ENCODE results near the gene TMEM130.

TMEM130 gene

DNA sequence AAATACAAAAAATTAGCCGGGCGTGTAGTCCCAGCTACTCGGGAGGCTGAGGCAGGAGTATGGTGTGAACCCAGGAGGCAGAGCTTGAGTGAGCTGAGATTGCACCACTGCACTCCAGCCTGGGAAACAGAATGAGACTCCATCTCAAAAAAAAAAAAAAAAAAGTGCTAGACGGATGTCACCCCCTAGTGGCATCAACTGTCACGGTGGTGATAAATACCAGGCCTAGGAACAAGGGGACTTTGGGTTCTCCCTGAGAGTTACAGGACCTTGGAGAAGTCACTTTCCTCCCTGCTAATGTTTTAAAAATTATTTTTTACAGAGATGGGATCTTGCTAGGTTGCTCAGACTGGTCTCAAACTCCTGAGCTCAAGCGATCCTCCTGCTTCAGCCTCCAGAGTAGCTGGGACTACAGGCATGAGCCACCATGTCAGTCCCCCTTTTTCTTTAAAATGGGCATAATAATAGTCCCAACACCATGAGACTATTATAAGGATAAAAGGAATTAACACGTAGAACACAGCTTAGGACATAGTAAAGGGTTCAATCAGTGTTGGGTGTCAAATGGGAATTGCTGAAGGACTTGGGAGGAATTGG lies 2.6 kb upstream of the TMEM130 start:
- TF ChIP-seq JUND (IDR thresholded peaks at IDR 0.05; ENCODE audit: low read depth), result no peak
- in situ Hi-C loops (cut with HindIII; ENCODE audit: low pct_unique_long_range_greater_than_20kb, low sequenced_read_pairs), result no loop called here
- peak; percentile 49 to 52 for DNase-seq (ENCODE audit: low read depth in 1 of 2, low spot score in 1 of 2)

DNA sequence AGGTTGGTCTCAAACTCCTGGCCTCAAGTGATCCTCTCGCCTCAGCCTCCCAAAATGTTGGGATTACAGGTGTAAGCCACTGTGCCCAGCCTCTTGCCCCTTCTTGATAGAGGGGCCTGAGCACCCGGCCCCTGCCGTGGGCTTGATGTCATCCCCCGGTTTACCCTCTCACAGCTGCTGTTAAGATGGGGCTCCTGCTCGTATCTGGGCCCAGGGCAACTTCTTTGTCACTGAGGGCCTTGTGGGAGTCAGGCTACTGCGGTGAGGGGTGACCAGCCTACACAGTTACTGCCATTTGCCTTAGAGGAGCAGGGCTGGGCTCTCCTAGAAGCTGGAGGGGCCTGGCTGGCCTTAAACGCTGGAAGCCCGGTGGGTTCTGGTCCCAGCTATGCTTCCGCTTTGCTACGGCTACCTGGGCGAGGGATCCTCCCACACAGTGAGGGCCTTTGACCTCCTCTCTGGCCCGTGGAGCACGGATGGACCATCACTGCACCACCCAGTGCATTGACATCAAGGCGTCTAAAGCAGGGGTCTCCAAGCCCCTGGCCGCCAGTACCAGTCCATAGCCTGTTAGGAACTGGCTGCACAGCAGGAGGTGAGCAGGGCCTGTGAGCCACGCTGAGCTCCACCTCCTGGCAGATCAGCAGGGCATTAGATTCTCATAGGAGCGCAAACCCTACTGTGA lies 1.1 kb upstream of the TMEM130 start:
- DNase-seq (ENCODE audit: low read depth in 1 of 2, low spot score in 1 of 2), result no peak

DNA sequence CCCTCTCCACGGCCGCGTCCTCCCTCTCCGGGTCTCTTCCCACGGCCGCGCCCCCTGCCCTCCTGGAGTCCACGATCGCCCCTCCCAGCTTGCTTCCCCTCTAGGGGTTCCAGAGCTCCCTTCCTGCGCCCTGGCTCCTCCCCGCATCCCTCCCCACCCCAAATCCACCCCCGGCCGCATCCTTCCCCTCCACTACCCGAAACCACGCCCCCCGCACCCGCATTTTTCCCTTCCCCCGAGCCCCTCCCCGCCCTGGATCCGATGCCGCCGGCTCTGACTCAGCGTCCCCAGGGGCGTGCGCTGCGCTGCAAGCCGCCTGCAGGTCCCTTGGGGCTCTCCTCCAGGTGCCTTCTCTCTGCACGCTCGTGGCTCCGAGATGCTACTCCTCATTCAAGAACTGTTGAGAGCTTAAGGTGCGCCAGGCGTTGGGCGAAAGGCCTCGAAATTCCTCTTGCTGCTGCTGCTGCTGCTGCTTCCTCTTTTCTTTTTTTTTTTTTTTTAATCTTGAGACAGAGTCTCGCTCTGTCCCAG lies 372 bp upstream of the TMEM130 start:
- in situ Hi-C loops (cut with HindIII; ENCODE audit: low pct_unique_long_range_greater_than_20kb, low sequenced_read_pairs), result no loop called here
- no peak for TF ChIP-seq JUND (IDR thresholded peaks at IDR 0.05; ENCODE audit: low read depth)
- no peak for DNase-seq (ENCODE audit: low read depth in 1 of 2, low spot score in 1 of 2)

More for the DNA sequence above, 1.1 kb upstream of the TMEM130 start:
- TF ChIP-seq JUND (IDR thresholded peaks at IDR 0.05; ENCODE audit: low read depth), result no peak
- in situ Hi-C loops (cut with HindIII; ENCODE audit: low pct_unique_long_range_greater_than_20kb, low sequenced_read_pairs), result no loop called here

DNA sequence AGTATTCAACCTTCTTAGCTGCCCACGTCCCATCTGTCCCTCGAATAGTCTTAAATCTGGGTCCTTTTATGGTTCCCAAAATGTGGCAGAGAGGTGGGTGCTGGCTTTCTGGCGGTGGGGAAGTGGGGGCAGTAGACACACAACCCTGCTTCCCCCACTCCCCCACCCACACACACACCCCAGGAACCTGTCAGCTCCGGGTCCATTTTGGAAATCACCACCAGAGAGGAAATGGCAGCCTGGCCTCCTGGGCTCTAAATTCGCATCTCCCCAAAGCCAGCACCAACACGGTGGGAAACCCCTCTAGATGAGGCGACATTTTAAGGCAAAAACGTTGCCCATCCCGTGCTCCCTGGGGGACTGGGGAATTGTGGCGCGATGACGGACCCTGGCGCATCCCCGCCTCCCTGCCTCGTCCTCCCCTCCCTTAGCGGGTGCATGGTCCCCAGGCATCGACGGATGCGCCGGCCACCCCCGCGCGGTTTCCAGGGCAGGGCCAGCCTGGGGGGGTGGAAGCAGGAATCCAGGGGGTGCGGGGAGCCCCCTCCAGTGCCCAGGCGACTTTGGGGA lies 702 bp downstream of the TMEM130 start:
- TF ChIP-seq JUND (IDR thresholded peaks at IDR 0.05; ENCODE audit: low read depth), result no peak
- in situ Hi-C loops (cut with HindIII; ENCODE audit: low pct_unique_long_range_greater_than_20kb, low sequenced_read_pairs), result no loop called here
- no peak for DNase-seq (ENCODE audit: low read depth in 1 of 2, low spot score in 1 of 2)

DNA sequence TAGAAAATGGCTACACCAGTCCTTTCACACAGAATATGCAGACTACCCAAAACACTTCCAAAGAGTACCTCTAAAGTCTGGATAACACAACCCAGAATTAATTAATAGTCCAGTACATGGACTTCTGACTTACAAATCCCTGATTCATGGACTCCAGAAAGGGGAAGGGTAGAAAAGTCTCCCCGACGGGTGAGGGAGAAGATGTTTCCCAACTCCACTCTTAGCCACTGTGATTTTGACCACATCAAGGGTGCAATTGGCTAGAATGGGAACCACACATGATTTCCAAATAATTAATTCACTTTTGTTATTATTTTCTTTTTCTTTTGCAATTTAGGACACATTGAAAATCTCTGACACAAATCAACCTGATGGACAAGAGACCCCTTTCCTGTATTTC lies 1.4 kb downstream of the TMEM130 start:
- TF ChIP-seq JUND (IDR thresholded peaks at IDR 0.05; ENCODE audit: low read depth), result no peak
- no peak for DNase-seq (ENCODE audit: low read depth in 1 of 2, low spot score in 1 of 2)
- in situ Hi-C loops (cut with HindIII; ENCODE audit: low pct_unique_long_range_greater_than_20kb, low sequenced_read_pairs), result no loop called here

DNA sequence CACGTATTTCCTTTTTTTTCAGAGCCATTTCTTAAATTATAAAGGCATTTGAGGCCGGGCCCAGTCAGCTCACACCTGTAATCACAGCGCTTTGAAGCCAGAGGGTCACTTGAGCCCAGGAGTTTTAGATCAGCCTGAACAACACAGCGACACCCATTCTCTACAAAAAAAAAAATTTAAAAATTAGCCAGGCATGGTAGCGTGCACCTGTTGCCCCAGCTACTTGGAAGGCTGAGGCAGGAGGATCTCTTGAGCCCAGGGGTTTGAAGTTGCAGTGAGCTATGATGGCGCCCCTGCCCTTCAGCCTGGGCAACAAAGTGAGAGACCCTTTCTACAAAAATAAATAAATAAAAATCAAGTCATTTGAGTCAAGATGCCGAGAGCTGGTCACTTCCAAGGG lies 3.0 kb downstream of the TMEM130 start:
- DNase-seq (ENCODE audit: low read depth in 1 of 2, low spot score in 1 of 2), result no peak
- TF ChIP-seq JUND (IDR thresholded peaks at IDR 0.05; ENCODE audit: low read depth), result no peak
- in situ Hi-C loops (cut with HindIII; ENCODE audit: low pct_unique_long_range_greater_than_20kb, low sequenced_read_pairs), result no loop called here

DNA sequence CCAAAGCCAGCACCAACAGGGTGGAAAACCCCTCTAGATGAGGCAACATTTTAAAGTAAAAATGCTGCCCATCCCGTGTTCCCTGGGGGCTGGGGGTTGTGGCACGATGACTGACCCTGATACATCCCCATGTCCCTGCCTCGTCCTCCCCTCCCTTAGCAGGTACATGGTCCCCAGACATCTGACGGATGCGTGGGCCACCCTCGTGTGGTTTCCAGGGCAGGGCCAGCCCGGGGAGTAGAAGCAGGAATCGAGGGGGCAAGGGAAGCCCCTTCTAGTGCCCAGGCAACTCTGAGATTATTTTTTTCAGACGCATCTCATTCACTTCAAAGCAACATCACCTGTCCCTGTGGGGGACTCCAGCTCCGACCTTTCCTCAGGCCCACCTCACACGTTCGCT lies 3.5 kb downstream of the TMEM130 start:
- in situ Hi-C loops (cut with HindIII; ENCODE audit: low pct_unique_long_range_greater_than_20kb, low sequenced_read_pairs), result no loop called here
- no peak for TF ChIP-seq JUND (IDR thresholded peaks at IDR 0.05; ENCODE audit: low read depth)
- no peak for DNase-seq (ENCODE audit: low read depth in 1 of 2, low spot score in 1 of 2)

DNA sequence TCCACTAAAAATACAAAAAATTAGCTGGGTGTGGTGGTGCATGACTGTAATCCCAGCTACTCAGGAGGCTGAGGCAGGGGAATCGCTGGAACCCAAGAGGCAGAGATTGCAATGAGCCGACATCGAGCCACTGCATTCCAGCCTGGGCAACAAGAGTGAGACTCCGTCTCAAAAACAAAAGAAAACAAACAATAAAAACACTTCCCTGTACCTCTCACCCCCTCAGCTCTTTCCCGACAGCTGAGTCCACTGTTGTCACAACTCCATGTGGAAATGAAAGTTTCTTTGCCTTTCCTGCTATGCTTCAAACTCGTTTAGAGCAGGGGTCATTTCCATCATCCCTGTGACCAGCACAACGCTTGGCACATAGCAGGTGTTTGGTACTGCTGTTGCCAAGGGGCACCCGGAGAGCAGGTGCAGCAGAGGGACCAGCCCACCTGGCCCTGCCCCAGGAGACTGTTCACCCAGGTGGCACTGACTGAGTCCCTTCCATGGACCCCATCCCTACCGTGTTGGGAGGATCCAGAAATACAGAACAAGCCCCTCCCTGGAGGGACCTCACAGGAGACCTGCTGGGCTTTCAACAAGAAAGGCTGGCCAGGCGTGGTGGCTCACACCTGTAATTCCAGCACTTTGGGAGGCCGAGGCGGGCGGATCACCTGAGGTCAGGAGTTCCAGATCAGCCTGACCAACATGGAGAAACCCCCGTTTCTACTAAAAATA lies 4.9 kb downstream of the TMEM130 start:
- DNase-seq (ENCODE audit: low read depth in 1 of 2, low spot score in 1 of 2), result no peak
- in situ Hi-C loops (cut with HindIII; ENCODE audit: low pct_unique_long_range_greater_than_20kb, low sequenced_read_pairs), result no loop called here
- no peak for TF ChIP-seq JUND (IDR thresholded peaks at IDR 0.05; ENCODE audit: low read depth)

DNA sequence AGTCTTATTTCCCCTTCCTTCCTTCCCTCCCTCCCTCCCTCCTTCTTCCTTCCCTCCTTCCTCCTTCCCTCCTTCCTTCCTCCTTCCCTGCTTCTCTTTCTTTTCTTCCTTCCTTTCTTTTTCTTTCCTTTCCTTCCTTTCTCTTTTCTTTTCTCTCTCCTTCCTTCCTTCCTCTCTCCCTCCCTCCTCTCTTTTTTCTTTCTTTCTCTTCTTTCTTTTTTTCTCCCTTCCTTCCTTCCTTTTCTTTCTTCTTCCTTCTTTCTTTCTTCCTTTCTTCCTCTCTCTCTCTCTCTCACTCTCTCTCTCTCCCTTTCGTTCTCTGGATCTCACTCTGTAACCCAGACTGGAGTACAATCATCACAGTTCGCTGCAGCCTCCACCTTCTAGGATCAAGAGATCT lies 6.2 kb downstream of the TMEM130 start:
- in situ Hi-C loops (cut with HindIII; ENCODE audit: low pct_unique_long_range_greater_than_20kb, low sequenced_read_pairs), result no loop called here
- no peak for DNase-seq (ENCODE audit: low read depth in 1 of 2, low spot score in 1 of 2)
- TF ChIP-seq JUND (IDR thresholded peaks at IDR 0.05; ENCODE audit: low read depth), result no peak

DNA sequence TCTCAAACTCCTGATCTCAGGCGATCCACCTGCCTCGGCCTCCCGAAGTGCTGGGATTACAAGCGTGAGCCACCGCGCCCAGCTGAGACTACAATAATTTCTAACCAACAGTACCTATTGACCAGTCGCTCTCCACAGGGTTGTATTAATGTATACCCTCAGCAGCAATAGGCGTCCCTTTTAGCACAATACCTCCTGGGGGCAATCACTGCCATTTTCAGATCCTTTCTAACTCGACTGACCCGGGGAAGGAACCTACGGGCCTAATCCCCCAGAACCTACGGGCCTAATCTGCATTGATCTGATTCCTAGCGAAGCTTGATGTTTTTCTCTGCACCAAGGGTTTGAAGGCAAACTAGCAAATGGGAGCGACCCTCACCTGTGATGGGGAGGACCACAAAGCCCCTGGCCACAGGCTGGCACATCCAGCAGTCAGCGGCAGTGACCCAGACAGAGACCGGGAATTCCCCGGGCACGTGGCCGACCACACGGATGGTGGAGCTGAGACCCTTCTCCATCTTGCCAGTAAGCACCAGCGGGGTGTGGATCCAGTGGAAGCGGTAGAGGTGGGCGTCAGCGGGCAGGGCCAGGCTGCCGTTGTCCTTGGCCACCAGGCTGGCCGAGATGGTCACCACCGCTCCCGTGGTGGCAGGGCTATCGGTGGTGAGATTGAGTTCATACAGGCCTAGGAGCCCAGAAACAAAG lies 6.9 kb downstream of the TMEM130 start:
- in situ Hi-C loops (cut with HindIII; ENCODE audit: low pct_unique_long_range_greater_than_20kb, low sequenced_read_pairs), result no loop called here
- no peak for TF ChIP-seq JUND (IDR thresholded peaks at IDR 0.05; ENCODE audit: low read depth)
- no peak for DNase-seq (ENCODE audit: low read depth in 1 of 2, low spot score in 1 of 2)

DNA sequence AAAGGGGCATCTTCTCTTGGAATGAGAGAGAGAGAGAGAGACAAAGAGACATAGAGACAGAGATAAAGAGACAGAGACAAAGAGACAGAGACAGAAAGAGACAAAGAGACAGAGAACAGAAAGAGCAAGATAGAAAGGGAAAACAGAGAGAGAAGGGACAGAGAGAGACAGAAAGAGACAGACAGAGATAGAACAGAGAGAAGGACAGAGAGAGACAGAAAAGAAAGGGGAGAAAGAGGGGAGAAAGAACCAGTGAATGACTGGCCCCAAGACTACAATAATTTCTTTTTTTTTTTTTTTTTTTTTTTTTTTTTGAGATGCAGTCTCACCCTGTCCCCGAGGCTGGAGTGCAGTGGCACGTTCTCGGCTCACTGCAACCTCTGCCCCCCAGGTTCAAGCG lies 7.6 kb downstream of the TMEM130 start:
- DNase-seq (ENCODE audit: low read depth in 1 of 2, low spot score in 1 of 2), result no peak
- TF ChIP-seq JUND (IDR thresholded peaks at IDR 0.05; ENCODE audit: low read depth), result no peak
- in situ Hi-C loops (cut with HindIII; ENCODE audit: low pct_unique_long_range_greater_than_20kb, low sequenced_read_pairs), result no loop called here

DNA sequence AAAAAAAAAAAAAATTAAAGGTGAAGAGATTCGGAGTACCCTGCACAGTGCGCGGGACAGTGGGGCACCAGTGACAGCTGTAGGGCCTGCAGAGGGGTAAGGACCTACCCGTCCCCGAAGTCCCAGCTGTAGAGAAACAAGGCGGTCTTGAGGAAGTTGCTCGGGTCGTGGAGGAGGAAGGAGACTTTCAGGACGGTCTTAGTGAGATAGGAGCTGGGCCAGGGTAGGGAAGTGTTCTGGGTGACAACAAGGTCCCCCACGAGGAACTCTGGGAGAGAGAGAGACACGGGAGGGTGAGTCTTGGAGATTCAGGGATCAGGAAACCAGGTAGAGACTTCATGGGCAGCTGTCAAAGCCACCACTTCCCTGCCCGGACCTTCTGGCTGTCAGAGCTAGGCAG lies 9.7 kb downstream of the TMEM130 start:
- in situ Hi-C loops (cut with HindIII; ENCODE audit: low pct_unique_long_range_greater_than_20kb, low sequenced_read_pairs), result no loop called here
- TF ChIP-seq JUND (IDR thresholded peaks at IDR 0.05; ENCODE audit: low read depth), result no peak

More for the DNA sequence above, 9.7 kb downstream of the TMEM130 start:
- DNase-seq (ENCODE audit: low read depth in 1 of 2, low spot score in 1 of 2), result no peak
